ENCODE results near the gene FXYD1.
A peak's percentile ranks its signal among the peaks of the same experiment; 100 is the strongest.

The FXYD1 gene

GRCh38 chr19:35107545-35107944 lies 31.1 kb upstream of the FXYD1 start:
- peak; percentile 69 for DNase-seq (ENCODE audit: low spot score)

GRCh38 chr19:35108730-35109129 lies 29.9 kb upstream of the FXYD1 start:
- DNase-seq (ENCODE audit: low spot score): no peak

GRCh38 chr19:35109395-35110112 lies 29.1 kb upstream of the FXYD1 start:
- peak; percentile 41 for DNase-seq (ENCODE audit: low spot score)

- DNase-seq (ENCODE audit: low spot score): no peak
Measured at GRCh38 chr19:35110974-35111373, 27.6 kb upstream of the FXYD1 start.

- no peak for DNase-seq (ENCODE audit: low spot score)
Measured at GRCh38 chr19:35112995-35113688, 25.5 kb upstream of the FXYD1 start.

- peak; percentile 59 for DNase-seq (ENCODE audit: low spot score)
Measured at GRCh38 chr19:35114353-35115176, 24.1 kb upstream of the FXYD1 start.

DNA sequence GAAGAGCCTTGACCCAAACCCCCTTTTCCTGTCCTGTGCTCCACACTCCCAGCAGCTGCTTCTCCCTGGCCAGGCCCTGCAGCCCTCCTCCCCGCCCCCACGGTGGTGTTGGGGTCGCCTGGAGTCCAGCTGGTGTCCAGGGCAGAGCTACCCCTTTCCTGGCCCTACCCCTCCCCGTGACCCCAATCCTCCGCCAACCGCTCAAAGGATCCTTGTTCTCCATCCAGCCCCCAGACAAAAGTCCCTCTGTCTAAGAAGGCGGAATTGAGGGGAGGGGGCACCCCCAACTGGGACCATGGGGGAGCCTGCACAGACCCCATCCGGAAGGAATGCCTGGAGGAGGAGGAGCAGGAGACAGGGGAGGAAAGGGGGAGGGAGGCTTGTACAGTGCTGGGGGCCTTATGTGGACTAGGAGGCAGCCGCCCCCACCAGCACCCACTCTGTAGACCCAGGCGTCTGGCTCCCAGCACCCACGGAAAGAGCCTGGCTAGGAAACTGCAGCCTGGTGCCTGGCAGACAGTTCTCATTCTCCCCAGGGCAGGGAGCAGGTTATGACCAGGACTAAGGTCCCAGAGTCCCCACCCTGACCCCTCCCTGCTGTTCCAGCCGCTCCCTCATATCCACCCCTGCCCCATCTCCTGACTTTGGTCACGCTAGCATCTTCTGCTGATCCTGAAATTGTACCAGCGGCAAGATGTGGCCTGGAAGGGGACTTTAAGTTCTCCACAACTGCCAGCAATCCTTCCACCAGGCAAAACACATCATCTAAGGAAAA lies 23.3 kb upstream of the FXYD1 start, which contains the start of gene FXYD3:
Gene FXYD3 (plus strand): TSS at position 647 of the 775 bp plus-strand sequence. CDS start 3,554 bp downstream, outside the sequence.
- DNase-seq (ENCODE audit: low spot score): peak; percentile 63

- peak; percentile 73 for DNase-seq (ENCODE audit: low spot score)
Measured at GRCh38 chr19:35116072-35116801, 22.4 kb upstream of the FXYD1 start.

DNA sequence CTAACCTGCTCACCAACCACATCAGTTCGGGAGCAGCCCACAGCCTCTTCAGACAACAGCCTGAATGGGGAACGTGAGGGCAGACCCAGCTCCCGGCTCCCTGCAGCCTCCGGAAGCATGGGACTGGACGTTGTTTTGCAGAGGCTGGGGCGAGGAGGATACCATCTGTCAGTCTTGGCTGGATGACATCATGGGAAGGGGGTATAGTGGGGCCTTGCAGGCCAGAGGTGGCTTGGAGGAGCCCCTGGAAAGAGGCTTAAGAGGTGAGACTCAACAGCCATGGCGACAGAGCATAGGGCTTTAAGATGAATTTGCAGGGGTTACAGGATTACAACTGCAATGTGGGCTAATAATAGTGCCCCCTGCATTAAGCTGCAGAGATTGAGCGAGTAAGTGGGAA lies 21.5 kb upstream of the FXYD1 start:
- DNase-seq (ENCODE audit: low spot score): no peak

DNA sequence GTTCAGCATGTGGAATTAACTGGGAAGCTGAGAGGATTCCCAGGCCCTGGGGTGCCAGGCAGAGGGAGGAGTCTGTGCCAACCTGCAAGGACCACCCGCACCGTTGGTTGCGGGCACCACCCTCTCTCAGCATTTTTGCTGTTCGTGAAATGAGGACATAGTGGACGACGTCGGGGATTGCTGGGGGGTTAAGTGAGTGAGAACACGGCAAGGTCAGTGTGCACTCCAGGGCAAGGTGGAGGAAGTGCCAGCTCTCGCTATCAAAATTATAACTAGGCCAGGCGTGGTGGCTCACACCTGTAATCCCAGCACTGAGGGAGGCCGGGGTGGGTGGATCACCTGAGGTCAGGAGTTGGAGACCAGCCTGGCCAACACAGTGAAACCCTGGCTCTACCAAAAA lies 20.8 kb upstream of the FXYD1 start:
- no peak for DNase-seq (ENCODE audit: low spot score)

DNA sequence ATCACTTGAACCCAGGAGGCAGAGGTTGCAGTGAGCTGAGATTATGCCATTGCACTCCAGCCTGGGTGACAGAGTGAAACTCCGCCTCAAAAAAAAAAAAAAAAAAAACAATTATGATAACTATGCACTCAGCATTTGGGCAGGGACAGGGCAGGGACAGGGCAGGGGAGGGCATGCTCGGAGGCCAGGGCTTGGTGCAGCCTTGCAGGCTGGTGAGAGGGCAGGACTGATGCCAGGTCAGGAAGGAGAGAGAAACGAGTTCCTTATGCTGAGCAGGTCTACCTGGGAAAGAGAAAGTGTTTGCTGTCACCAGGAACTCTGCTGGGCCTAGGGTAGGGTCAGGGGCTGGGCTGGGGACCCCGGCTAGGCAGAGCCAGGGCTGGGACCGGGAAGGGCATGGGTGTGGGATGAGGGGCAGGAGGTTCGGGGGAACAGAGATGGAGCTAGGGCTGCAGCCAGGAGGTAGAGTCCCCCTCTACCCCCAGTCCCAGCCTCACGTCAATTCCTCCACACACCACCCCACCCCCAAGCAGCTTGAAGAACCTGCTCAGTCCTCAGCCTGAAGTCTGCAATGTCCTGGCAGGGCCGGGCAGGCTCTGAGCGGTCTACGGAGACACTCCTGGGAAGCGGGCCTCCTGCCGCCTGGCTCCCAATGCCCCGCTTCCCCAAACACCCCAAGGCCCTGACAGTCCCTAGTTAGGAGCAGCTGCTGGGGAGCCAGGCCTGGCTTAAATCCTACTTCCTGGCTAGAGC lies 20.2 kb upstream of the FXYD1 start:
- DNase-seq (ENCODE audit: low spot score): peak; percentile 48

- no peak for DNase-seq (ENCODE audit: low spot score)
Measured at GRCh38 chr19:35119091-35119490, 19.5 kb upstream of the FXYD1 start.

DNA sequence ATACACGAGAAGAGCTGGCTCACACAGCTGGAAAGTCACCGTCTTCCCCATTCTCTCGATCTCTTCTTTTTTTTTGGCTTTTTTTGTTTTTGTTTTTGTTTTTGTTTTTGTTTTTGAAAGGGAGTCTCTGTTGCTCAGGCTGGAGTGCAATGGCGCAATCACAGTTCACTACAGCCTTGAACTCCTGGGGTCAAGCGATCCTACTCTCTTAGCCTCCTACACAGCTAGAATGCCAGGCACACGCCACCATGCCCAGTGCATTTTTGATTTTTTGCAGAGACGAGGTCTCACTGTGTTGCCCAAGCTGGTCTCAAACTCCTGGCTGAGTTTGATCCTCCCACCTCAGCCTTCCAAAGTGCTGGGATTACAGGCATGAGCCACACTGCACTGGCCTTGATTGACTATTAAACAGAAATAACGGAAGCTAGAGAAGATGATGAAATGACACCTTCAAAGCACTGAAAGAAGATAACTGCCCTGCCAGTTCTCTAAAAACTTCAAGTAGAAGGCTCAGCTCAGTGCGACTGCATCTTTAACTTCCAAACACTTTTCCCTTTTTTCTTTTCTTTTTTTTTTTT lies 19.0 kb upstream of the FXYD1 start:
- DNase-seq (ENCODE audit: low spot score): no peak

DNA sequence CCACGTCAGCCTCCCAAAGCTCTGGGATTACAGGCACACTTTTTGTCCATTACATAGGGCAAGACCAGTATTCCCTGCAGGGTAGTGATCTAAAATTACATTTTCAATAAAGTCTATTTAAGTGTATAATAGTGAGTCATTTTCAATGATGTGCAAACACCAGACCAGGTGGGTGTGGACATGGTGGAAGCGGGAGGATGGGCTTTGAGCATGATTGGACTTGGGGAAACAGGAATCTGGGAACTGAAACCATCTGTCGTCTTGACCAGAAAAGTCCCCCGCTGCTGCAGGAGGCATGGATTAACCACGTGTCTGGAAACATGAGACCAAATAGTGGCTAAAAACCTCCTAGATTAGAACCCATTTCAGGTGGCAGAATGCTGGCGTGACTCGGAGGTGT lies 18.1 kb upstream of the FXYD1 start:
- DNase-seq (ENCODE audit: low spot score): peak; percentile 75

GRCh38 chr19:35120898-35121297 lies 17.7 kb upstream of the FXYD1 start:
- DNase-seq (ENCODE audit: low spot score): peak; percentile 56

DNA sequence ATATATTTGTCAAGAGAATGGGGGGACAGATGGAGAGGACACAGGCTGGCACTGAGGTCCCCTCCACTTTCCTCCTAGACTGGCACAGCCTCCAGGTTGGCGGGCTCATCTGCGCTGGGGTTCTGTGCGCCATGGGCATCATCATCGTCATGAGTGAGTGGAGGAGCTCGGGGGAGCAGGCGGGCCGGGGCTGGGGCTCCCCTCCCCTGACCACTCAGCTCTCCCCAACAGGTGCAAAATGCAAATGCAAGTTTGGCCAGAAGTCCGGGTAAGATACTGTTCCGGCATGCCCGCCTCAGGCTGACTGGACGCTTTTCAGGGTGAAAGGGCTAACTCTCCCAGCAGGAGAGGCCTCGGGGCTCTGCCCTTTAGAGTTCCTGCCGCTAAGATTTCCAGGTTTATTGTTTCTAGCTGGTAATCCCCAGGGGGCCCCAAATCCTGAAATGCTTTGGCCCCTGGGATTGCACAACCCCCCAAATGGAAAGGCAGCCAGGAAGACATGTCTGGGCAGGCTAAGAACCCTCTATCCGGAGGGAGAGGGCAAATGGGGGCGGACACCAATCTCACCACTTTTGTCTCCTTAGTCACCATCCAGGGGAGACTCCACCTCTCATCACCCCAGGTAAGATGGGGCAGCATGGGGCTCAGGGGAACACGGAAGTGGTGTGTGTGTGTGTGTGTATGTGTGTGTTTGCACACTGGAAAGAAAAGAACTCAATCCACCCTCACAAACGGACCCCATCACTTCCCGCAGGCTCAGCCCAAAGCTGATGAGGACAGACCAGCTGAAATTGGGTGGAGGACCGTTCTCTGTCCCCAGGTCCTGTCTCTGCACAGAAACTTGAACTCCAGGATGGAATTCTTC lies 15.7 kb upstream of the FXYD1 start:
- no peak for DNase-seq (ENCODE audit: low spot score)

DNA sequence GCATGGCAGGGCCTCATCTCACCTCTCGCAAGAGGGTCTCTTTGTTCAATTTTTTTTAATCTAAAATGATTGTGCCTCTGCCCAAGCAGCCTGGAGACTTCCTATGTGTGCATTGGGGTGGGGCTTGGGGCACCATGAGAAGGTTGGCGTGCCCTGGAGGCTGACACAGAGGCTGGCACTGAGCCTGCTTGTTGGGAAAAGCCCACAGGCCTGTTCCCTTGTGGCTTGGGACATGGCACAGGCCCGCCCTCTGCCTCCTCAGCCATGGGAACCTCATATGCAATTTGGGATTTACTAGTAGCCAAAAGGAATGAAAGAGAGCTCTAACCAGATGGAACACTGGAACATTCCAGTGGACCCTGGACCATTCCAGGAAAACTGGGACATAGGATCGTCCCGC lies 15.1 kb upstream of the FXYD1 start:
- no peak for DNase-seq (ENCODE audit: low spot score)

GRCh38 chr19:35124098-35125060 lies 14.2 kb upstream of the FXYD1 start:
- peak; percentile 96 for DNase-seq (ENCODE audit: low spot score)

Data from LoVo (cell line).